HL-60 (cell line): Measurements from ENCODE around the gene PPIL1.

Source experiments
- GABPA ChIP-seq: IDR thresholded peaks from 2 replicates; pipeline ENCODE4 v1.6.1; 2012; ENCODE audit warnings: low read depth
- REST ChIP-seq: IDR thresholded peaks from 2 replicates; pipeline ENCODE4 v1.6.1; 2012; ENCODE audit warnings: low read depth; ENCODE audit not compliant: insufficient replicate concordance
- TF ChIP-seq, protein P1 (sequence below): IDR thresholded peaks from one replicate; pipeline ENCODE4 v1.5.1; 2011; ENCODE audit warnings: low read length, control low read depth, inconsistent platforms; ENCODE audit not compliant: insufficient read depth

- TF ChIP-seq, protein P1, sequence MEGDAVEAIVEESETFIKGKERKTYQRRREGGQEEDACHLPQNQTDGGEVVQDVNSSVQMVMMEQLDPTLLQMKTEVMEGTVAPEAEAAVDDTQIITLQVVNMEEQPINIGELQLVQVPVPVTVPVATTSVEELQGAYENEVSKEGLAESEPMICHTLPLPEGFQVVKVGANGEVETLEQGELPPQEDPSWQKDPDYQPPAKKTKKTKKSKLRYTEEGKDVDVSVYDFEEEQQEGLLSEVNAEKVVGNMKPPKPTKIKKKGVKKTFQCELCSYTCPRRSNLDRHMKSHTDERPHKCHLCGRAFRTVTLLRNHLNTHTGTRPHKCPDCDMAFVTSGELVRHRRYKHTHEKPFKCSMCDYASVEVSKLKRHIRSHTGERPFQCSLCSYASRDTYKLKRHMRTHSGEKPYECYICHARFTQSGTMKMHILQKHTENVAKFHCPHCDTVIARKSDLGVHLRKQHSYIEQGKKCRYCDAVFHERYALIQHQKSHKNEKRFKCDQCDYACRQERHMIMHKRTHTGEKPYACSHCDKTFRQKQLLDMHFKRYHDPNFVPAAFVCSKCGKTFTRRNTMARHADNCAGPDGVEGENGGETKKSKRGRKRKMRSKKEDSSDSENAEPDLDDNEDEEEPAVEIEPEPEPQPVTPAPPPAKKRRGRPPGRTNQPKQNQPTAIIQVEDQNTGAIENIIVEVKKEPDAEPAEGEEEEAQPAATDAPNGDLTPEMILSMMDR = no peak
- TF ChIP-seq REST (no peak), GABPA (no peak)
These were observed 639 bp upstream of the PPIL1 start for GRCh38 chr6:36875250-36875633.
